ENCODE results near the gene NNT. TPM values are rescaled to one million over a fixed set of nuclear protein-coding genes. Genes with fewer than 3 reads are reported as not detected.

The NNT gene
- total RNA-seq, 1 donor from 2014 or later, result 656 TPM

GRCh38 chr5:43649256-43649655 lies 46.3 kb downstream of the NNT start:
- peak overlapping the region; percentile 64 for H3K27ac ChIP-seq (replicated peaks)
- intact Hi-C loops (cut with micrococcal nuclease), result no loop called here
- peaks cover 95% of the 10 kb centered on the region for H3K36me3 ChIP-seq
- no peak overlapping the region for H3K4me3 ChIP-seq
- TF ChIP-seq, protein P1, sequence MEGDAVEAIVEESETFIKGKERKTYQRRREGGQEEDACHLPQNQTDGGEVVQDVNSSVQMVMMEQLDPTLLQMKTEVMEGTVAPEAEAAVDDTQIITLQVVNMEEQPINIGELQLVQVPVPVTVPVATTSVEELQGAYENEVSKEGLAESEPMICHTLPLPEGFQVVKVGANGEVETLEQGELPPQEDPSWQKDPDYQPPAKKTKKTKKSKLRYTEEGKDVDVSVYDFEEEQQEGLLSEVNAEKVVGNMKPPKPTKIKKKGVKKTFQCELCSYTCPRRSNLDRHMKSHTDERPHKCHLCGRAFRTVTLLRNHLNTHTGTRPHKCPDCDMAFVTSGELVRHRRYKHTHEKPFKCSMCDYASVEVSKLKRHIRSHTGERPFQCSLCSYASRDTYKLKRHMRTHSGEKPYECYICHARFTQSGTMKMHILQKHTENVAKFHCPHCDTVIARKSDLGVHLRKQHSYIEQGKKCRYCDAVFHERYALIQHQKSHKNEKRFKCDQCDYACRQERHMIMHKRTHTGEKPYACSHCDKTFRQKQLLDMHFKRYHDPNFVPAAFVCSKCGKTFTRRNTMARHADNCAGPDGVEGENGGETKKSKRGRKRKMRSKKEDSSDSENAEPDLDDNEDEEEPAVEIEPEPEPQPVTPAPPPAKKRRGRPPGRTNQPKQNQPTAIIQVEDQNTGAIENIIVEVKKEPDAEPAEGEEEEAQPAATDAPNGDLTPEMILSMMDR (IDR thresholded peaks at IDR 0.05; ENCODE audit: borderline replicate concordance), result no peak
- no peak for DNase-seq
- no peaks in the 10 kb centered on the region for H3K9me3 ChIP-seq (replicated peaks)
- H3K27me3 ChIP-seq (ENCODE audit: low read depth), result no peaks in the 10 kb centered on the region
- peaks cover 53% of the 10 kb centered on the region for H3K4me1 ChIP-seq

GRCh38 chr5:43652537-43653302 lies 49.7 kb downstream of the NNT start:
- peak overlapping the region; percentile 68 for H3K27ac ChIP-seq (replicated peaks)
- DNase-seq, result no peak
- no peaks in the 10 kb centered on the region for H3K27me3 ChIP-seq (ENCODE audit: low read depth)
- no peaks in the 10 kb centered on the region for H3K9me3 ChIP-seq (replicated peaks)
- H3K4me3 ChIP-seq, result no peak overlapping the region
- peaks cover 43% of the 10 kb centered on the region for H3K4me1 ChIP-seq
- TF ChIP-seq, protein P1 (IDR thresholded peaks at IDR 0.05; ENCODE audit: borderline replicate concordance), result no peak
- peaks cover 96% of the 10 kb centered on the region for H3K36me3 ChIP-seq
- intact Hi-C loops (cut with micrococcal nuclease), result no loop called here

- H3K36me3 ChIP-seq, result peaks cover 74% of the 10 kb centered on the region
- no peak overlapping the region for H3K4me3 ChIP-seq
- DNase-seq, result no peak
- no peak overlapping the region for H3K27ac ChIP-seq (replicated peaks)
- H3K4me1 ChIP-seq, result peaks cover 1% of the 10 kb centered on the region
- TF ChIP-seq, protein P1 (IDR thresholded peaks at IDR 0.05; ENCODE audit: borderline replicate concordance), result no peak
- H3K9me3 ChIP-seq (replicated peaks), result no peaks in the 10 kb centered on the region
- intact Hi-C loops (cut with micrococcal nuclease), result no loop called here
- H3K27me3 ChIP-seq (ENCODE audit: low read depth), result no peaks in the 10 kb centered on the region
Observed at GRCh38 chr5:43658509-43658908, 55.5 kb downstream of the NNT start.

GRCh38 chr5:43659075-43659474 lies 56.1 kb downstream of the NNT start:
- DNase-seq, result no peak
- Histone ChIP-seq H3K4me3 (no peak overlapping the region), H3K36me3 (peaks cover 72% of the 10 kb centered on the region), H3K27me3 (ENCODE audit: low read depth) (no peaks in the 10 kb centered on the region), H3K4me1 (peaks cover 7% of the 10 kb centered on the region), H3K27ac (replicated peaks) (no peak overlapping the region), H3K9me3 (replicated peaks) (no peaks in the 10 kb centered on the region)
- TF ChIP-seq, protein P1 (IDR thresholded peaks at IDR 0.05; ENCODE audit: borderline replicate concordance), result no peak
- intact Hi-C loops (cut with micrococcal nuclease), result no loop called here

DNA sequence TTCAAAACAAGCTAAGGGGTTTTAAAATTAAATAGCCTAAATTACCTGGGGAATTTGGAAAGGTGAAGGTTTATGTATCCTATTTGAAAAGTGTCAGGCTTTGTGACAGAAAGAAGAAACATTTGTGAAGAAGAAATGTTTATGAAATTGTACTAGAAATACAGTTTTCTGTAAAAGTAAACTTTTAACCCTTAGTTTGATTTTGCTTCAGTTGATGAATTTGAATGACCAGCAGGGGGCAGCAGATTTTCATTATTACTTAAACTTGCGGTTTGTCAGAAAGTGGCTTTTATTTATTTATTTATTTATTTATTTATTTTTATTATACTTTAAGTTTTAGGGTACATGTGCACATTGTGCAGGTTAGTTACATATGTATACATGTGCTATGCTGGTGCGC lies 58.1 kb downstream of the NNT start:
- Histone ChIP-seq H3K36me3 (peaks cover 62% of the 10 kb centered on the region), H3K9me3 (replicated peaks) (no peaks in the 10 kb centered on the region), H3K4me3 (no peak overlapping the region), H3K27ac (replicated peaks) (no peak overlapping the region), H3K4me1 (peaks cover 17% of the 10 kb centered on the region), H3K27me3 (ENCODE audit: low read depth) (no peaks in the 10 kb centered on the region)
- TF ChIP-seq, protein P1 (IDR thresholded peaks at IDR 0.05; ENCODE audit: borderline replicate concordance), result peak; percentile 61
- intact Hi-C loops (cut with micrococcal nuclease), result no loop called here
- no peak for DNase-seq
